ENCODE data around the gene TTR.
A peak's percentile ranks its signal among the peaks of the same experiment; 100 is the strongest.

Gene TTR

GRCh38 chr18:31611511-31611910 is 19.8 kb downstream of the TTR start:
- Histone ChIP-seq H3K4me3 (ENCODE audit: low read length in 2 of 2) (no peak overlapping the region), H3K27ac (ENCODE audit: low read depth in 2 of 2, low read length in 2 of 2) (no peak overlapping the region)

GRCh38 chr18:31612124-31612523 is 20.4 kb downstream of the TTR start:
- Histone ChIP-seq H3K4me3 (ENCODE audit: low read length in 2 of 2) (no peak overlapping the region), H3K9me3 (ENCODE audit: control insufficient read depth in 2 of 2, low read length in 2 of 2) (no peaks in the 10 kb centered on the region), H3K27me3 (ENCODE audit: control insufficient read depth in 2 of 2, insufficient read depth in 2 of 2, low read length in 2 of 2) (no peaks in the 10 kb centered on the region), H3K4me1 (ENCODE audit: control insufficient read depth in 2 of 2, insufficient read depth in 2 of 2, low read length in 2 of 2) (no peaks in the 10 kb centered on the region), H3K27ac (ENCODE audit: low read depth in 2 of 2, low read length in 2 of 2) (no peak overlapping the region), H3K36me3 (ENCODE audit: control insufficient read depth in 2 of 2, insufficient read depth in 2 of 2, low read length in 2 of 2) (no peaks in the 10 kb centered on the region), H3K9ac (ENCODE audit: low read depth in 1 of 2, low read length in 2 of 2) (no peak overlapping the region)

More at GRCh38 chr18:31611511-31611910, 19.8 kb downstream of the TTR start:
- H3K4me1 ChIP-seq (ENCODE audit: control insufficient read depth in 2 of 2, insufficient read depth in 2 of 2, low read length in 2 of 2) = no peaks in the 10 kb centered on the region
- no peaks in the 10 kb centered on the region for H3K27me3 ChIP-seq (ENCODE audit: control insufficient read depth in 2 of 2, insufficient read depth in 2 of 2, low read length in 2 of 2)
- H3K9me3 ChIP-seq (ENCODE audit: control insufficient read depth in 2 of 2, low read length in 2 of 2) = no peaks in the 10 kb centered on the region
- no peaks in the 10 kb centered on the region for H3K36me3 ChIP-seq (ENCODE audit: control insufficient read depth in 2 of 2, insufficient read depth in 2 of 2, low read length in 2 of 2)
- H3K9ac ChIP-seq (ENCODE audit: low read depth in 1 of 2, low read length in 2 of 2) = no peak overlapping the region

DNA sequence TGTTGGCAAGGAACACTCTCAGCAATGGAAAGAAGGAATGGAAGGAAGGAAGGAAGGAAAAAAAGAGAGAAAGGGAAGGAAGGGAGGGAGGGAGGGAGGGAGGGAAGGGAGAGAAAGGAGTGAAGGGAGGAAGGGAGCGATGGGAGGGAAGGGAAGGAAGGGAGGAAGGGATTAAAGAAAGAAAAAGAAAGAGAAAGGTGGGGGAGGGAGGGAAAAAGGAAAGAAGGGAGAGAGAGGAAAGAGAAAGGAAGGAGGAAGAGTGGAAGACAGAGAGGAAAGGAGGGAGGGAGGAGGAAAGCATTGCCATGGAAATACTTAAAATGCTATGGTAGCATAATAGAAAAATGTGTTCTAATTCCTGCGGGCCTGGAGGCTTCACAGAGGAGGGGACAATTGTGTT is 22.4 kb downstream of the TTR start:
- H3K27me3 ChIP-seq (ENCODE audit: control insufficient read depth in 2 of 2, insufficient read depth in 2 of 2, low read length in 2 of 2) = no peaks in the 10 kb centered on the region
- no peak overlapping the region for H3K9ac ChIP-seq (ENCODE audit: low read depth in 1 of 2, low read length in 2 of 2)
- H3K4me3 ChIP-seq (ENCODE audit: low read length in 2 of 2) = no peak overlapping the region
- no peak overlapping the region for H3K27ac ChIP-seq (ENCODE audit: low read depth in 2 of 2, low read length in 2 of 2)
- no peaks in the 10 kb centered on the region for H3K36me3 ChIP-seq (ENCODE audit: control insufficient read depth in 2 of 2, insufficient read depth in 2 of 2, low read length in 2 of 2)
- H3K4me1 ChIP-seq (ENCODE audit: control insufficient read depth in 2 of 2, insufficient read depth in 2 of 2, low read length in 2 of 2) = no peaks in the 10 kb centered on the region
- no peaks in the 10 kb centered on the region for H3K9me3 ChIP-seq (ENCODE audit: control insufficient read depth in 2 of 2, low read length in 2 of 2)

DNA sequence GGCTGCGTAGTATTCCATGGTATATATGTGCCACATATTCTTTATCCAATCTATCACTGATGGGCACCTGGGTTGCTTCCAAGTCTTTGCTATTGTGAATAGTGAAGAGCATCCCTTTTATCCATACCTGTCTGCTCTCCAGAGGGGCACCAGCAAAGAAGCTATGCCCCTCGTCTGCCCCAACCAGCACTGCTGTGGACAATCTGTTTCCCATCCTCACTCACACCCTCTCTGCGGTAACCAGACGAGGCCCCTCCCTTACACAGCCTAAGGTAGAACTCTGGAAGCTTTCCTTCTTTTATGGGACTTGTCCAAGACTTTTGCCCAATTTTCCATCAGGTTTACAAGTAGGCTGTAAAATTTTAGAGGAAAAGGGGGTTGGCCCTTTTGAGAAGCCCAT is 24.9 kb downstream of the TTR start:
- H3K27me3 ChIP-seq (ENCODE audit: control insufficient read depth in 2 of 2, insufficient read depth in 2 of 2, low read length in 2 of 2) = no peaks in the 10 kb centered on the region
- H3K36me3 ChIP-seq (ENCODE audit: control insufficient read depth in 2 of 2, insufficient read depth in 2 of 2, low read length in 2 of 2) = no peaks in the 10 kb centered on the region

GRCh38 chr18:31617031-31617717 is 25.5 kb downstream of the TTR start:
- Histone ChIP-seq H3K27me3 (ENCODE audit: control insufficient read depth in 2 of 2, insufficient read depth in 2 of 2, low read length in 2 of 2) (no peaks in the 10 kb centered on the region), H3K27ac (ENCODE audit: low read depth in 2 of 2, low read length in 2 of 2) (no peak overlapping the region), H3K9ac (ENCODE audit: low read depth in 1 of 2, low read length in 2 of 2) (no peak overlapping the region), H3K4me3 (ENCODE audit: low read length in 2 of 2) (no peak overlapping the region), H3K4me1 (ENCODE audit: control insufficient read depth in 2 of 2, insufficient read depth in 2 of 2, low read length in 2 of 2) (no peaks in the 10 kb centered on the region), H3K9me3 (ENCODE audit: control insufficient read depth in 2 of 2, low read length in 2 of 2) (no peaks in the 10 kb centered on the region), H3K36me3 (ENCODE audit: control insufficient read depth in 2 of 2, insufficient read depth in 2 of 2, low read length in 2 of 2) (no peaks in the 10 kb centered on the region)

More for the DNA sequence above, 24.9 kb downstream of the TTR start:
- Histone ChIP-seq H3K9ac (ENCODE audit: low read depth in 1 of 2, low read length in 2 of 2) (no peak overlapping the region), H3K4me1 (ENCODE audit: control insufficient read depth in 2 of 2, insufficient read depth in 2 of 2, low read length in 2 of 2) (no peaks in the 10 kb centered on the region), H3K4me3 (ENCODE audit: low read length in 2 of 2) (no peak overlapping the region), H3K9me3 (ENCODE audit: control insufficient read depth in 2 of 2, low read length in 2 of 2) (no peaks in the 10 kb centered on the region), H3K27ac (ENCODE audit: low read depth in 2 of 2, low read length in 2 of 2) (no peak overlapping the region)

GRCh38 chr18:31618801-31619200 is 27.1 kb downstream of the TTR start:
- Histone ChIP-seq H3K27me3 (ENCODE audit: control insufficient read depth in 2 of 2, insufficient read depth in 2 of 2, low read length in 2 of 2) (no peaks in the 10 kb centered on the region), H3K27ac (ENCODE audit: low read depth in 2 of 2, low read length in 2 of 2) (no peak overlapping the region), H3K36me3 (ENCODE audit: control insufficient read depth in 2 of 2, insufficient read depth in 2 of 2, low read length in 2 of 2) (no peaks in the 10 kb centered on the region)

DNA sequence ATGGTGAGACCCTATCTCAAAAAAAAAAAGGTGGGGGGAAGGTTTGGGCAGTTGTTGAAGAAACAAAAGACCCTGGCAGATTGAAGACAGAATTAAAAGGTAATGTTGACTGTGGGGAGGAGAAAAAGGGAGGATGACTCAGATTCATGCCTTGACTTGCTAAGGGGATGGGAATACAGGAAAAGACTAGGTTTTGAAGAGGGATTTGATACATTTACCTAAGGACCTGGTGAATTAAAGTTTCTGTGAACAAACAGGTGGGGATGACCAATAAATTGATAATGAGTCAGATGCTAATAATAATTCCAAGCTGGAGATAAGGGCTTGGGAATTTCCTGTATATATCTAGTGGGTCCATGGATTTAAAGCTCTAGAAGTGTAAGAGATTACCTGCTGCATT is 27.6 kb downstream of the TTR start:
- no peaks in the 10 kb centered on the region for H3K27me3 ChIP-seq (ENCODE audit: control insufficient read depth in 2 of 2, insufficient read depth in 2 of 2, low read length in 2 of 2)
- H3K4me1 ChIP-seq (ENCODE audit: control insufficient read depth in 2 of 2, insufficient read depth in 2 of 2, low read length in 2 of 2) = no peaks in the 10 kb centered on the region
- no peaks in the 10 kb centered on the region for H3K9me3 ChIP-seq (ENCODE audit: control insufficient read depth in 2 of 2, low read length in 2 of 2)
- H3K27ac ChIP-seq (ENCODE audit: low read depth in 2 of 2, low read length in 2 of 2) = no peak overlapping the region
- H3K9ac ChIP-seq (ENCODE audit: low read depth in 1 of 2, low read length in 2 of 2) = no peak overlapping the region
- no peaks in the 10 kb centered on the region for H3K36me3 ChIP-seq (ENCODE audit: control insufficient read depth in 2 of 2, insufficient read depth in 2 of 2, low read length in 2 of 2)
- no peak overlapping the region for H3K4me3 ChIP-seq (ENCODE audit: low read length in 2 of 2)

More at GRCh38 chr18:31618801-31619200, 27.1 kb downstream of the TTR start:
- Histone ChIP-seq H3K9me3 (ENCODE audit: control insufficient read depth in 2 of 2, low read length in 2 of 2) (no peaks in the 10 kb centered on the region), H3K4me1 (ENCODE audit: control insufficient read depth in 2 of 2, insufficient read depth in 2 of 2, low read length in 2 of 2) (no peaks in the 10 kb centered on the region), H3K9ac (ENCODE audit: low read depth in 1 of 2, low read length in 2 of 2) (no peak overlapping the region), H3K4me3 (ENCODE audit: low read length in 2 of 2) (no peak overlapping the region)

- Histone ChIP-seq H3K4me1 (ENCODE audit: control insufficient read depth in 2 of 2, insufficient read depth in 2 of 2, low read length in 2 of 2) (no peaks in the 10 kb centered on the region), H3K9me3 (ENCODE audit: control insufficient read depth in 2 of 2, low read length in 2 of 2) (no peaks in the 10 kb centered on the region), H3K27me3 (ENCODE audit: control insufficient read depth in 2 of 2, insufficient read depth in 2 of 2, low read length in 2 of 2) (no peaks in the 10 kb centered on the region), H3K27ac (ENCODE audit: low read depth in 2 of 2, low read length in 2 of 2) (no peak overlapping the region), H3K9ac (ENCODE audit: low read depth in 1 of 2, low read length in 2 of 2) (peak overlapping the region in 1 of 2 donors; percentile 17), H3K36me3 (ENCODE audit: control insufficient read depth in 2 of 2, insufficient read depth in 2 of 2, low read length in 2 of 2) (no peaks in the 10 kb centered on the region), H3K4me3 (ENCODE audit: low read length in 2 of 2) (no peak overlapping the region)
Observed at GRCh38 chr18:31624892-31625640, 33.4 kb downstream of the TTR start.

- Histone ChIP-seq H3K9me3 (ENCODE audit: control insufficient read depth in 2 of 2, low read length in 2 of 2) (no peaks in the 10 kb centered on the region), H3K9ac (ENCODE audit: low read depth in 1 of 2, low read length in 2 of 2) (no peak overlapping the region), H3K4me1 (ENCODE audit: control insufficient read depth in 2 of 2, insufficient read depth in 2 of 2, low read length in 2 of 2) (no peaks in the 10 kb centered on the region), H3K27ac (ENCODE audit: low read depth in 2 of 2, low read length in 2 of 2) (no peak overlapping the region), H3K36me3 (ENCODE audit: control insufficient read depth in 2 of 2, insufficient read depth in 2 of 2, low read length in 2 of 2) (no peaks in the 10 kb centered on the region), H3K27me3 (ENCODE audit: control insufficient read depth in 2 of 2, insufficient read depth in 2 of 2, low read length in 2 of 2) (no peaks in the 10 kb centered on the region), H3K4me3 (ENCODE audit: low read length in 2 of 2) (no peak overlapping the region)
Observed at GRCh38 chr18:31626409-31626808, 34.7 kb downstream of the TTR start.

DNA sequence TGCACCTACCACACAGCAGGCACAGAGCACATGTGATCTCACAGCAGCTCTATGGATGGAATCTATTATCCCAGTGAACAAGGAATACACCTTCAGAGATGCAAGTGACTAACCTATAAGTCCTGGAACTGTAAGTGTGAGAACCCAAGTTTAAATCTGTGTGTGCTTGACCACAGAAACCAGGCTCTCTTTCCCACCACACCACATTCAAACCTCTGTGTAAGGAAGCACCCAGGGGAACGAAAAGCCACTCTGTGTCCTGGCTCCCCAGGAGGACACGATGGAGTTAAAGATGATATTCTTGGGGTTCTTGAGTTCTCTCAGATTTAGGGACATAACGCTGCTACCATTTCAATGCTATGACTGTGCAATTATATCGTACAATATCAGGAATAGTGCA is 38.9 kb downstream of the TTR start:
- Histone ChIP-seq H3K4me3 (ENCODE audit: low read length in 2 of 2) (no peak overlapping the region), H3K9ac (ENCODE audit: low read depth in 1 of 2, low read length in 2 of 2) (no peak overlapping the region), H3K27ac (ENCODE audit: low read depth in 2 of 2, low read length in 2 of 2) (no peak overlapping the region), H3K9me3 (ENCODE audit: control insufficient read depth in 2 of 2, low read length in 2 of 2) (no peaks in the 10 kb centered on the region), H3K27me3 (ENCODE audit: control insufficient read depth in 2 of 2, insufficient read depth in 2 of 2, low read length in 2 of 2) (no peaks in the 10 kb centered on the region), H3K4me1 (ENCODE audit: control insufficient read depth in 2 of 2, insufficient read depth in 2 of 2, low read length in 2 of 2) (no peaks in the 10 kb centered on the region), H3K36me3 (ENCODE audit: control insufficient read depth in 2 of 2, insufficient read depth in 2 of 2, low read length in 2 of 2) (no peaks in the 10 kb centered on the region)

All from mucosa of rectum (tissue), 2 donors.